Erythroblast (primary cell): ENCODE data around the gene MPPED1.

ENCODE experiments used
- GATA1 ChIP-seq: IDR thresholded peaks from 2 replicates; pipeline ENCODE4 v1.6.1; 2011; ENCODE audit warnings: low read depth, mild to moderate bottlenecking, control low read depth, low read length, moderate library complexity
- POLR2A ChIP-seq: IDR thresholded peaks from 2 replicates; pipeline ENCODE4 v1.6.1; 2011; ENCODE audit warnings: mild to moderate bottlenecking, low read length

DNA sequence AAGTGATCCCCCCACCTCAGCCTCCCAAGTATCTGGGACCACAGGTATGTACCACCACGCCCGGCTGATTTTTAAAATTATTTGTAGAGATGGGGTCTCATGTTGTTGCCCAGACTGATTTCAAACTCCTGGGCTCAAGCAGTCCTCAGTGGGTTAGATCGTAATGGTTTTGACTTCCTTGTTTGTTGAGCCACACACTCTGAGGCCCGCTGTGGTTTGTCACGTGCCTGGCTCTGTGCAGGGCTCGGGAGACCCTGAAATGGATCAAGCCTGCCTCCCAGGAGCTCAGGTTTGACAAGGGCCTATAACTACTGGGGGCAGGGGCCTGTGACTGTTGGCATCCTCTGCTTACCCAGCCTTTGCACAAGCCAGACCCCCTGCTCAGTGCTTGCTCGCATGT is 68.1 kb downstream of the MPPED1 start:
- TF ChIP-seq POLR2A, result no peak
- TF ChIP-seq GATA1, result no peak
